A673 (cell line): Measurements from ENCODE around the gene TP53BP1. TPM values are rescaled to one million over a fixed set of nuclear protein-coding genes. Genes with fewer than 3 reads are reported as not detected.

Experiments
- BruUV-seq: library from RNA; stranded (reverse); fragments of 400-500 nt; replicated peaks from 2 replicates; lab custom pipeline; 2021; lab: Mats Ljungman, UMichigan
- CTCF ChIA-PET: fragments of 300-600 bp; sonication (Branson Sonifier 250); formaldehyde crosslinking; loops from one replicate; lab custom pipeline; 2022; ENCODE audit warnings: antibody characterized with exemption; lab: Charles Lee
- POLR2A ChIA-PET: fragments of 300-600 bp; sonication (Branson Sonifier 250); formaldehyde crosslinking; loops from one replicate; lab custom pipeline; 2022; ENCODE audit warnings: antibody characterized with exemption; ENCODE audit not compliant: low non-redundant PET; lab: Charles Lee
- DNase-seq: peaks from one replicate; pipeline ENCODE4 v3.0.0-alpha.2; 2015; ENCODE audit warnings: low spot score
- H3K27ac ChIP-seq: fragments of 200-600 bp; sonication (generic); 2 replicates; pipeline ENCODE4 v1.5.1; 2016; ENCODE audit warnings: mixed run types, low read depth, mild to moderate bottlenecking, mixed read lengths, antibody characterized with exemption, low read length; ENCODE audit not compliant: poor library complexity, severe bottlenecking
- H3K27me3 ChIP-seq: fragments of 200-600 bp; sonication (generic); replicated peaks from 2 replicates; pipeline ENCODE4 v1.6.1; 2017; ENCODE audit warnings: mixed run types, low read depth, mild to moderate bottlenecking, mixed read lengths, antibody characterized with exemption, low read length; ENCODE audit not compliant: insufficient read depth, poor library complexity
- H3K36me3 ChIP-seq: fragments of 200-600 bp; sonication (generic); 2 replicates; pipeline ENCODE4 v1.6.1; 2016; ENCODE audit warnings: mixed run types, mild to moderate bottlenecking, mixed read lengths, antibody characterized with exemption, low read length; ENCODE audit not compliant: insufficient read depth, poor library complexity, severe bottlenecking
- H3K4me1 ChIP-seq: fragments of 200-600 bp; sonication (generic); 2 replicates; pipeline ENCODE4 v1.6.1; 2017; ENCODE audit warnings: mixed run types, mild to moderate bottlenecking, mixed read lengths, antibody characterized with exemption, low read length; ENCODE audit not compliant: insufficient read depth, poor library complexity, severe bottlenecking
- H3K4me3 ChIP-seq: fragments of 200-600 bp; sonication (generic); 2 replicates; pipeline ENCODE4 v1.5.1; 2016; ENCODE audit warnings: low read depth, mixed run types, mild to moderate bottlenecking, mixed read lengths, low read length; ENCODE audit not compliant: poor library complexity, severe bottlenecking
- H3K9me3 ChIP-seq: fragments of 200-600 bp; sonication (generic); 2 replicates; pipeline ENCODE4 v1.6.1; 2016; ENCODE audit warnings: mixed run types, low read depth, mild to moderate bottlenecking, mixed read lengths, antibody characterized with exemption, low read length; ENCODE audit not compliant: poor library complexity, severe bottlenecking
- EZH2 ChIP-seq: fragments of 200-600 bp; sonication (generic); IDR thresholded peaks from 2 replicates; pipeline ENCODE4 v1.6.1; 2017; ENCODE audit warnings: borderline replicate concordance, low read depth, mild to moderate bottlenecking, mixed read lengths, antibody characterized with exemption, low read length; ENCODE audit not compliant: poor library complexity, severe bottlenecking
- intact Hi-C: fragments of 100-400 bp; cut with micrococcal nuclease; formaldehyde crosslinking; loops from one replicate; pipeline ENCODE4 v1.10.0; 2022; ENCODE audit not compliant: unreplicated experiment
- total RNA-seq: library from RNA; stranded (reverse); gene quantifications from 2 replicates; pipeline ENCODE4 v1.2.3, GENCODE V29; 2021
- TF ChIP-seq, protein P1 (sequence below): fragments of 300-800, 200-600 bp; sonication (generic); conservative IDR thresholded peaks from 2 replicates; pipeline ENCODE4 v1.5.1; 2017; ENCODE audit warnings: low read depth, mild to moderate bottlenecking, antibody characterized with exemption, low read length, moderate library complexity, mixed read lengths

TP53BP1 gene
- total RNA-seq, 1 experiment from 2014 or later = 66.0 TPM

DNA sequence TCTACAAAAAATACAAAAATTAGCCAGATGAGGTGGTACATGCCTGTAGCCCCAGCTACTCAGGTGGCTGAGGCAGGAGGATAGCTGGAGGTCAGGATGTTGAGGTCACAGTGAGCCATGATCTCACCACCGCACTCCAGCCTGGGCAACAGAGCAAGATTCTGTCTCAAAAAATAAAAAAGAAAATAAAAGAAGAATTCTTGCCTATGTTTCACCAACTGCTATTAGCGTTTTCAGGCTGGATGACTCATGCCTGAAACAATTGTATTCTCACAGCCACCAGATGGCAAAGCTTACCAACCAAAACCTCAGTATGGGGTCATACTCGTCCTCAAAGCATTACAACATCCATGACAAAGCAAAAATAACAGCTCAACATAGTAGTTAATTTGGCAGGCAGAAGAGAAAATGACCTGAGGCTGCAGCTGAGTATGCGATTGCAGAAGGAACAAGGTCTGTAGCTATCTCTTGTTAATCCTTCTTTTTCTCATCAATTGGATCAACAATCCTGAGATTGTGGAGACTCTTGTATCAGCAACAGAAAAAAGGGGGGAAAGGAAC is 52.2 kb downstream of the TP53BP1 start:
- Histone ChIP-seq H3K4me3 (no peak overlapping the region), H3K9me3 (no peaks in the 10 kb centered on the region), H3K27me3 (no peaks in the 10 kb centered on the region), H3K36me3 (peaks cover 48% of the 10 kb centered on the region), H3K27ac (peak overlapping the region; percentile 80), H3K4me1 (peaks cover 10% of the 10 kb centered on the region)
- BruUV-seq = no TSS peak
- POLR2A ChIA-PET = interaction anchor here (0.6 kb wide), 2 partner anchors 69 to 70 kb away, joined by 5 to 12 read pairs; partner anchors contain the start of genes TUBGCP4 and ZSCAN29
- CTCF ChIA-PET = interaction anchor here (0.7 to 1.5 kb wide), 5 partner anchors 54 to 77 kb away, joined by 3 to 7 read pairs (median 4); partner anchors contain the start of gene MAP1A
- DNase-seq = peak; percentile 94
- intact Hi-C loops = loop anchor here (10.0 kb wide), 1 partner anchor 74 kb away; the partner anchor contains the start of gene MAP1A
- no peak for TF ChIP-seq EZH2
- TF ChIP-seq, protein P1, sequence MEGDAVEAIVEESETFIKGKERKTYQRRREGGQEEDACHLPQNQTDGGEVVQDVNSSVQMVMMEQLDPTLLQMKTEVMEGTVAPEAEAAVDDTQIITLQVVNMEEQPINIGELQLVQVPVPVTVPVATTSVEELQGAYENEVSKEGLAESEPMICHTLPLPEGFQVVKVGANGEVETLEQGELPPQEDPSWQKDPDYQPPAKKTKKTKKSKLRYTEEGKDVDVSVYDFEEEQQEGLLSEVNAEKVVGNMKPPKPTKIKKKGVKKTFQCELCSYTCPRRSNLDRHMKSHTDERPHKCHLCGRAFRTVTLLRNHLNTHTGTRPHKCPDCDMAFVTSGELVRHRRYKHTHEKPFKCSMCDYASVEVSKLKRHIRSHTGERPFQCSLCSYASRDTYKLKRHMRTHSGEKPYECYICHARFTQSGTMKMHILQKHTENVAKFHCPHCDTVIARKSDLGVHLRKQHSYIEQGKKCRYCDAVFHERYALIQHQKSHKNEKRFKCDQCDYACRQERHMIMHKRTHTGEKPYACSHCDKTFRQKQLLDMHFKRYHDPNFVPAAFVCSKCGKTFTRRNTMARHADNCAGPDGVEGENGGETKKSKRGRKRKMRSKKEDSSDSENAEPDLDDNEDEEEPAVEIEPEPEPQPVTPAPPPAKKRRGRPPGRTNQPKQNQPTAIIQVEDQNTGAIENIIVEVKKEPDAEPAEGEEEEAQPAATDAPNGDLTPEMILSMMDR = peak; percentile 62

DNA sequence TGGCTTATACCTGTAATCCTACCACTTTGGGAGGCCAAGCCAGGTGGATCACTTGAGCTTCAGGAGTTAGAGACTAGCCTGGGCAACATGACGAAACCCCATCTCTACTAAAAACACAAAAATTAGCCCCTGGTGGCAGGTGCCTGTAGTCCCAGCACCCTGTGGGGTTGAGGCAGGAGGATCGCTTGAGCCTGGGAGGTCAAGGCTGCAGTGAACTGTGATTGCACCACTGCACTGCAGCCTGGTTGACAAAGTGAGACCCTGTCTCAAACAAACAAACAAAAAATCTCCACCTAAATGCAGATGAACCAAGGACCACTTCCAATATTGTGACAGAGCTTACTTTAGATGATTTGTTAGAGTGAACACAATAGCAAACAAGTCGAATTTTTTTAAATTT is 53.7 kb downstream of the TP53BP1 start:
- no peaks in the 10 kb centered on the region for H3K27me3 ChIP-seq
- no peak for DNase-seq
- no peak for TF ChIP-seq EZH2
- TF ChIP-seq, protein P1 = no peak
- H3K4me1 ChIP-seq = peaks cover 10% of the 10 kb centered on the region
- no peaks in the 10 kb centered on the region for H3K9me3 ChIP-seq
- H3K36me3 ChIP-seq = peaks cover 43% of the 10 kb centered on the region
- H3K4me3 ChIP-seq = no peak overlapping the region
- ChIA-PET POLR2A (no interaction called here), CTCF (no interaction called here)
- intact Hi-C loops = no loop called here
- no TSS peak for BruUV-seq
- no peak overlapping the region for H3K27ac ChIP-seq

DNA sequence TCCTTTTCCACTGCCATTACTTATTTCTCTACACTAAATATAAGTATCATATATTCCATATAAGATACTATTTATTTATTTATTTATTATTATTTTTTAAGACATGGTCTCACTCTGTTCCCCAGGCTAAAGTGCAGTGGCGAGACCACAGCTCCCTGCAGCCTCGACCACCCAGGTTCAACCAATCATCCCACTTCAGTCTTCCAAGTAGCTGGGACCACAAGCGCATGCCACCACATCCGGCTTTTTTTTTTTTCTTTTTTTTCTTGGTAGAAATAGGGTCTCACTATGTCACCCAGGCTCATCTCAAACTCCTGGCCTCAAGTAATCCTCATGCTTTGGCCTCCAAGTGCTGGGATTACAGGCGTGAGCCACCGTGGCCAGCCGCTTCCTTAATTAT is 56.6 kb downstream of the TP53BP1 start:
- no peaks in the 10 kb centered on the region for H3K9me3 ChIP-seq
- H3K4me3 ChIP-seq = no peak overlapping the region
- POLR2A ChIA-PET = no interaction called here
- H3K27me3 ChIP-seq = no peaks in the 10 kb centered on the region
- no peak overlapping the region for H3K27ac ChIP-seq
- peaks cover 9% of the 10 kb centered on the region for H3K4me1 ChIP-seq
- peaks cover 56% of the 10 kb centered on the region for H3K36me3 ChIP-seq
- no peak for DNase-seq
- CTCF ChIA-PET = no interaction called here
- TF ChIP-seq, protein P1 = no peak
- TF ChIP-seq EZH2 = no peak
- BruUV-seq = no TSS peak
- intact Hi-C loops = no loop called here
